RWPE1 (cell line): ENCODE results near the gene MFSD1.

Experiments
- CTCF ChIA-PET: fragments of 350-600 bp; sonication (Branson Sonifier 250); formaldehyde crosslinking; extraction: SDS; loops from one replicate; lab custom pipeline; 2021; lab: Yijun Ruan, JAX
- POLR2A ChIA-PET: fragments of 400-600 bp; formaldehyde crosslinking; extraction: SDS; loops from one replicate; lab custom pipeline; 2020; ENCODE audit warnings: antibody characterized with exemption; ENCODE audit not compliant: low non-redundant PET; lab: Yijun Ruan, JAX
- DNase-seq: peaks from one replicate; pipeline ENCODE4 v3.0.0; 2012; ENCODE audit warnings: low spot score
- H3K27ac ChIP-seq: fragments of 450-650 bp; 2 replicates; pipeline ENCODE4 v1.5.1; 2017
- CTCF ChIP-seq: fragments of 450-650 bp; conservative IDR thresholded peaks from 2 replicates; pipeline ENCODE4 v1.5.1; 2017; ENCODE audit warnings: low read depth, mild to moderate bottlenecking

The MFSD1 gene

GRCh38 chr3:158835631-158836030 is 33.8 kb downstream of the MFSD1 start:
- ChIA-PET CTCF (interaction anchor here (0.6 kb wide), 1 partner anchor 283 kb away, joined by 3 read pairs; no protein-coding TSS in a partner anchor), POLR2A (no interaction called here)

GRCh38 chr3:158836312-158836711 is 34.5 kb downstream of the MFSD1 start:
- POLR2A ChIA-PET: no interaction called here
- CTCF ChIA-PET: no interaction called here
- no peak overlapping the region for H3K27ac ChIP-seq
- no peak for TF ChIP-seq CTCF
- no peak for DNase-seq

More at GRCh38 chr3:158835631-158836030, 33.8 kb downstream of the MFSD1 start:
- no peak for DNase-seq
- no peak overlapping the region for H3K27ac ChIP-seq
- TF ChIP-seq CTCF: no peak

GRCh38 chr3:158837240-158837639 is 35.4 kb downstream of the MFSD1 start:
- TF ChIP-seq CTCF: no peak
- no peak for DNase-seq
- ChIA-PET POLR2A (no interaction called here), CTCF (no interaction called here)
- no peak overlapping the region for H3K27ac ChIP-seq

- POLR2A ChIA-PET: no interaction called here
- no peak for DNase-seq
- no peak for TF ChIP-seq CTCF
- CTCF ChIA-PET: no interaction called here
- H3K27ac ChIP-seq: no peak overlapping the region
Observed at GRCh38 chr3:158839966-158840365, 38.1 kb downstream of the MFSD1 start.

GRCh38 chr3:158841387-158841786 is 39.5 kb downstream of the MFSD1 start:
- TF ChIP-seq CTCF: no peak
- CTCF ChIA-PET: interaction anchor here (1.4 kb wide), 1 partner anchor 419 kb away, joined by 5 read pairs; no protein-coding TSS in a partner anchor
- H3K27ac ChIP-seq: no peak overlapping the region
- POLR2A ChIA-PET: no interaction called here
- DNase-seq: no peak

GRCh38 chr3:158842976-158843375 is 41.1 kb downstream of the MFSD1 start:
- ChIA-PET CTCF (interaction anchor here (1.4 kb wide), 1 partner anchor 417 kb away, joined by 5 read pairs; no protein-coding TSS in a partner anchor), POLR2A (no interaction called here)
- TF ChIP-seq CTCF: no peak
- no peak overlapping the region for H3K27ac ChIP-seq
- DNase-seq: no peak
